ENCODE results near the gene MRRF. TPM values are rescaled to one million over a fixed set of nuclear protein-coding genes. Genes with fewer than 3 reads are reported as not detected.

Gene MRRF
- polyA plus RNA-seq, 1 donor (not counting 4 experiments of a cell fraction or from before 2014, with no cell fraction given), result 82.6 TPM

- FAIRE-seq (no peak), DNase-seq (ENCODE audit: low read depth, low spot score) (no peak)
- H3K9ac ChIP-seq (ENCODE audit: control insufficient read depth, extremely low read depth, insufficient read depth, low read length), result no peak overlapping the region
- H3K36me3 ChIP-seq (ENCODE audit: control insufficient read depth in 2 of 2, extremely low read depth in 1 of 2, insufficient read depth in 2 of 2, low read length in 2 of 2), result peaks cover 17 to 32% of the 10 kb centered on the region in 2 experiments
- dilution Hi-C loops (cut with MboI; ENCODE audit: extremely low pct_ligation_motif_present, low sequenced_read_pairs), result no loop called here
- no peaks in the 10 kb centered on the region for H4K20me1 ChIP-seq (ENCODE audit: control insufficient read depth, extremely low read depth, insufficient read depth, low read length)
- no peaks in the 10 kb centered on the region for H3K79me2 ChIP-seq (ENCODE audit: control insufficient read depth, insufficient read depth, low read length)
- H3K4me3 ChIP-seq (ENCODE audit: control insufficient read depth in 2 of 3, extremely low read depth in 1 of 3, insufficient read depth in 2 of 3, low read depth in 1 of 3, low read length in 3 of 3), result no peak overlapping the region
- H3K4me1 ChIP-seq (ENCODE audit: control insufficient read depth, extremely low read depth, insufficient read depth, low read length), result no peaks in the 10 kb centered on the region
- H3K9me1 ChIP-seq (ENCODE audit: control insufficient read depth, extremely low read depth, insufficient read depth, low read length), result no peaks in the 10 kb centered on the region
- H3K27ac ChIP-seq (ENCODE audit: control insufficient read depth, insufficient read depth, low read length), result no peak overlapping the region
- no peak overlapping the region for H2AFZ ChIP-seq (ENCODE audit: control insufficient read depth, low read length)
- no peak overlapping the region for H3K4me2 ChIP-seq (ENCODE audit: control insufficient read depth, extremely low read depth, insufficient read depth, low read depth, low read length)
- no peaks in the 10 kb centered on the region for H3K27me3 ChIP-seq (ENCODE audit: control insufficient read depth, extremely low read depth, insufficient read depth, low read length)
- H3K9me3 ChIP-seq (ENCODE audit: control insufficient read depth, low read depth, low read length), result no peaks in the 10 kb centered on the region
- TF ChIP-seq CTCF (optimal IDR thresholded peaks at IDR 0.05 in 1 of 3, IDR thresholded peaks at IDR 0.05 in 1 of 3, conservative IDR thresholded peaks at IDR 0.05 in 1 of 3; ENCODE audit: extremely low read depth in 1 of 3, insufficient read depth in 2 of 3, low read length in 3 of 3) (no peak), EZH2 (IDR thresholded peaks at IDR 0.05; ENCODE audit: low read length) (no peak)
These were observed 50.9 kb downstream of the MRRF start for GRCh38 chr9:122315534-122315933.

GRCh38 chr9:122318284-122318683, 53.6 kb downstream of the MRRF start:
- Histone ChIP-seq H3K9me1 (ENCODE audit: control insufficient read depth, extremely low read depth, insufficient read depth, low read length) (no peaks in the 10 kb centered on the region), H3K9ac (ENCODE audit: control insufficient read depth, extremely low read depth, insufficient read depth, low read length) (no peak overlapping the region), H3K9me3 (ENCODE audit: control insufficient read depth, low read depth, low read length) (no peaks in the 10 kb centered on the region), H3K79me2 (ENCODE audit: control insufficient read depth, insufficient read depth, low read length) (no peaks in the 10 kb centered on the region), H3K27me3 (ENCODE audit: control insufficient read depth, extremely low read depth, insufficient read depth, low read length) (no peaks in the 10 kb centered on the region), H3K4me3 (ENCODE audit: control insufficient read depth in 2 of 3, extremely low read depth in 1 of 3, insufficient read depth in 2 of 3, low read depth in 1 of 3, low read length in 3 of 3) (no peak overlapping the region), H4K20me1 (ENCODE audit: control insufficient read depth, extremely low read depth, insufficient read depth, low read length) (no peaks in the 10 kb centered on the region), H2AFZ (ENCODE audit: control insufficient read depth, low read length) (no peak overlapping the region), H3K27ac (ENCODE audit: control insufficient read depth, insufficient read depth, low read length) (no peak overlapping the region), H3K36me3 (ENCODE audit: control insufficient read depth in 2 of 2, extremely low read depth in 1 of 2, insufficient read depth in 2 of 2, low read length in 2 of 2) (peaks cover 18 to 26% of the 10 kb centered on the region in 2 experiments), H3K4me2 (ENCODE audit: control insufficient read depth, extremely low read depth, insufficient read depth, low read depth, low read length) (no peak overlapping the region), H3K4me1 (ENCODE audit: control insufficient read depth, extremely low read depth, insufficient read depth, low read length) (no peaks in the 10 kb centered on the region)
- FAIRE-seq (no peak), DNase-seq (ENCODE audit: low read depth, low spot score) (no peak)
- dilution Hi-C loops (cut with MboI; ENCODE audit: extremely low pct_ligation_motif_present, low sequenced_read_pairs), result no loop called here
- TF ChIP-seq EZH2 (IDR thresholded peaks at IDR 0.05; ENCODE audit: low read length) (no peak), CTCF (optimal IDR thresholded peaks at IDR 0.05 in 1 of 3, IDR thresholded peaks at IDR 0.05 in 1 of 3, conservative IDR thresholded peaks at IDR 0.05 in 1 of 3; ENCODE audit: extremely low read depth in 1 of 3, insufficient read depth in 2 of 3, low read length in 3 of 3) (no peak)

Measured in keratinocyte (primary cell).